Loucy (cell line): ENCODE results near the gene IP6K2.
"Not testable (repeated sequence)": the region's sequence is repeated elsewhere in the genome, so short reads cannot be mapped to it uniquely, and the experiment has no call there.

Experiments
- H2AFZ ChIP-seq: fragments of 200-600 bp; sonication (generic); 2 replicates; pipeline ENCODE4 v1.6.0; 2016; ENCODE audit warnings: antibody characterized with exemption, mild to moderate bottlenecking, low read length, moderate library complexity
- H3F3A ChIP-seq: fragments of 200-600 bp; 2 replicates; pipeline ENCODE4 v1.6.0; 2016; ENCODE audit warnings: antibody characterized with exemption, low read depth, mild to moderate bottlenecking
- H3K27me3 ChIP-seq: fragments of 200-600 bp; sonication (generic); 2 replicates; pipeline ENCODE4 v1.6.1; 2014; ENCODE audit warnings: low read length, mild to moderate bottlenecking; ENCODE audit not compliant: insufficient read depth, poor library complexity, severe bottlenecking
- H3K36me3 ChIP-seq: fragments of 200-600 bp; sonication (generic); 2 replicates; pipeline ENCODE4 v1.6.1; 2016; ENCODE audit warnings: low read length; ENCODE audit not compliant: insufficient read depth
- H3K4me1 ChIP-seq: fragments of 200-600 bp; sonication (generic); 2 replicates; pipeline ENCODE4 v1.5.1; 2014; ENCODE audit warnings: low read length, mild to moderate bottlenecking; ENCODE audit not compliant: insufficient read depth, poor library complexity, severe bottlenecking
- H3K4me2 ChIP-seq: fragments of 200-600 bp; sonication (generic); 2 replicates; pipeline ENCODE4 v1.6.0; 2014; ENCODE audit warnings: antibody characterized with exemption, low read length, low read depth, mild to moderate bottlenecking; ENCODE audit not compliant: poor library complexity, severe bottlenecking
- H3K4me3 ChIP-seq: fragments of 200-600 bp; sonication (generic); 2 replicates; pipeline ENCODE4 v1.5.1; 2014; ENCODE audit warnings: low read length, mild to moderate bottlenecking, mixed read lengths; ENCODE audit not compliant: poor library complexity, severe bottlenecking
- H3K79me2 ChIP-seq: fragments of 200-600 bp; sonication (generic); 2 replicates; pipeline ENCODE4 v1.6.1; 2014; ENCODE audit warnings: low read length; ENCODE audit not compliant: insufficient read depth
- H3K9ac ChIP-seq: fragments of 200-600 bp; sonication (generic); 2 replicates; pipeline ENCODE4 v1.6.0; 2014; ENCODE audit warnings: mild to moderate bottlenecking, low read depth, low read length, moderate library complexity; ENCODE audit not compliant: poor library complexity, severe bottlenecking
- H3K9me2 ChIP-seq: fragments of 200-600 bp; sonication (generic); replicated peaks from 2 replicates; pipeline ENCODE4 v1.6.1; 2016; ENCODE audit warnings: low read depth, low read length, mixed read lengths
- H3K9me3 ChIP-seq: fragments of 200-600 bp; sonication (generic); 2 replicates; pipeline ENCODE4 v1.6.1; 2014; ENCODE audit warnings: mild to moderate bottlenecking, antibody characterized with exemption, low read length, low read depth; ENCODE audit not compliant: insufficient read depth
- H4K20me1 ChIP-seq: fragments of 200-600 bp; sonication (generic); 2 replicates; pipeline ENCODE4 v1.6.0; 2014; ENCODE audit warnings: antibody characterized with exemption, low read length, mild to moderate bottlenecking; ENCODE audit not compliant: insufficient read depth, poor library complexity, severe bottlenecking
- CTCF ChIP-seq: fragments of 200-600 bp; sonication (generic); conservative IDR thresholded peaks from 2 replicates; pipeline ENCODE4 v1.5.1; 2014; ENCODE audit warnings: mild to moderate bottlenecking, antibody characterized with exemption, low read length
- EZH2phosphoT487 ChIP-seq: fragments of 200-600 bp; IDR thresholded peaks from 2 replicates; pipeline ENCODE4 v1.6.1; 2018; ENCODE audit warnings: antibody characterized with exemption, mild to moderate bottlenecking, moderate library complexity, borderline replicate concordance

IP6K2 gene

GRCh38 chr3:48716982-48717746 lies at the start of gene IP6K2:
IP6K2 (minus strand) TSS chr3:48717221; CDS start chr3:48695291, 21,930 bp downstream.
- peaks cover 49% of the 10 kb centered on the region for H3K79me2 ChIP-seq
- H3K9me2 ChIP-seq, result no peaks in the 10 kb centered on the region
- peaks cover 39% of the 10 kb centered on the region for H4K20me1 ChIP-seq
- peak within 1 kb of the TSS; percentile 93 for H3K4me3 ChIP-seq
- peaks cover 28% of the 10 kb centered on the region for H3K4me1 ChIP-seq
- no peaks in the 10 kb centered on the region for H3K27me3 ChIP-seq
- H3K9me3 ChIP-seq, result no peaks in the 10 kb centered on the region
- H3K9ac ChIP-seq, result peak within 1 kb of the TSS; percentile 99
- peak within 1 kb of the TSS; percentile 80 for H3K4me2 ChIP-seq
- peak within 1 kb of the TSS; percentile 95 for H2AFZ ChIP-seq
- no peaks in the 10 kb centered on the region; the same call in 1 of the 2 replicates for H3K36me3 ChIP-seq
- TF ChIP-seq CTCF (no peak), EZH2phosphoT487 (no peak)
- no peaks in the 10 kb centered on the region for H3F3A ChIP-seq

DNA sequence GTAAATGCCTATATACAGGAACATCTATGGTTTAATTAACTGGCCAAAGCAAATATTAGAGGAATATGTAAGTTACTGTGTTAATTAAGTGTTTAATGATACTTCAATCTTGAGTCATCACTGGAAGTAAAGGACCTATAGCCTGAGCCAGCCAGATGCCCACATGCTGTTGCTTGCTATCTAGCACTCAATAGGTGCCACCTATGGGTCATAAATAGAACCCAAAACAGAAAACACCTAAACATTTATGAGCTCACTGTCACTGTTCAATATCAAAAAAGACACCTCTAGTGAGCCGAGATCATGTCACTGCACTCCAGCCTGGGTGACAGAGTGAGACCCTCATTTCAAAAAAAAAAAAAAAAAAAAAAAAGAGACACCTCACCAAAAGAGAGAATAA lies 48.4 kb upstream of the IP6K2 start:
- Histone ChIP-seq H3K4me2 (no peak overlapping the region), H3K4me1 (no peaks in the 10 kb centered on the region), H4K20me1 (no peaks in the 10 kb centered on the region), H3K4me3 (no peak overlapping the region), H2AFZ (no peak overlapping the region), H3K27me3 (no peaks in the 10 kb centered on the region), H3K9me3 (no peaks in the 10 kb centered on the region), H3F3A (no peaks in the 10 kb centered on the region), H3K36me3 (peaks cover 3% of the 10 kb centered on the region; the same call in 1 of the 2 replicates), H3K9me2 (no peaks in the 10 kb centered on the region), H3K79me2 (no peaks in the 10 kb centered on the region), H3K9ac (no peak overlapping the region)
- TF ChIP-seq CTCF, result peak; percentile 37
- TF ChIP-seq EZH2phosphoT487, result no peak

- Histone ChIP-seq H3K79me2 (no peaks in the 10 kb centered on the region), H3K4me1 (no peaks in the 10 kb centered on the region), H3K9me2 (no peaks in the 10 kb centered on the region), H2AFZ (no peak overlapping the region), H3K36me3 (peaks cover 3% of the 10 kb centered on the region; the same call in 1 of the 2 replicates), H3K4me3 (no peak overlapping the region), H3F3A (no peaks in the 10 kb centered on the region), H3K4me2 (no peak overlapping the region), H3K27me3 (no peaks in the 10 kb centered on the region), H3K9me3 (no peaks in the 10 kb centered on the region), H4K20me1 (no peaks in the 10 kb centered on the region), H3K9ac (no peak overlapping the region)
- TF ChIP-seq CTCF (no peak), EZH2phosphoT487 (no peak)
These were observed 45.8 kb upstream of the IP6K2 start for GRCh38 chr3:48762816-48763215.

DNA sequence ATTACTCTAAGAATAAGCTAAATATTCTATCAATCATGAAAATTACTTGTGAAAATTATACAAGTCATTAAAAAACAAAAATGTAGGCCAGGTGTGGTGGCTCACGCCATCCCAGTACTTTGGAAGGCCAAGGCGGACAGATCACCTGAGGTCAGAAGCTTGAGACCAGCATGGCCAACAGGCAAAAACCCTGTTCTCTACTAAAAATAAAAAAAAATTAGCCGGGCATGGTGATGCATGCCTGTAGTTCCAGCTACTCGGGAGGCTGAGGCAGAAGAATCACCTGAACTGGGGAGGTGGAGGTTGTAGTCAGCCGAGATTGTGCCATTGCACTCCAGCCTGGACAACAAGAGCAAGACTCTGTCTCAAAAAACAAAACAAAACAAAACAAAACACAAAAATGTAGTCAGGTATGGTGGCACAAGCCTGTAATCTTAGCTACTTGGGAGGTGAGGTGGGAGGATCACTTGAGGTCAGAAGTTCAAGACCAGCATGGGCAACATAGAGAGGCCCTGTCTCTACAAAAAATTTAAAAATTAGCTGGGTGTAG lies 43.0 kb upstream of the IP6K2 start:
- H3K9ac ChIP-seq, H2AFZ ChIP-seq, H3K4me2 ChIP-seq, H3K79me2 ChIP-seq, H3K27me3 ChIP-seq, H4K20me1 ChIP-seq, H3F3A ChIP-seq, H3K9me2 ChIP-seq, H3K36me3 ChIP-seq, H3K4me3 ChIP-seq, H3K4me1 ChIP-seq, H3K9me3 ChIP-seq: not testable (repeated sequence)

GRCh38 chr3:48759531-48759930 lies 42.5 kb upstream of the IP6K2 start:
- not testable (repeated sequence) for H3K9me2 ChIP-seq, H3F3A ChIP-seq, H3K79me2 ChIP-seq, H4K20me1 ChIP-seq, H3K36me3 ChIP-seq, H3K27me3 ChIP-seq, H3K9ac ChIP-seq, H2AFZ ChIP-seq, H3K4me2 ChIP-seq, H3K4me1 ChIP-seq, H3K4me3 ChIP-seq, H3K9me3 ChIP-seq
